ENCODE data around the gene CAD.

CAD gene

DNA sequence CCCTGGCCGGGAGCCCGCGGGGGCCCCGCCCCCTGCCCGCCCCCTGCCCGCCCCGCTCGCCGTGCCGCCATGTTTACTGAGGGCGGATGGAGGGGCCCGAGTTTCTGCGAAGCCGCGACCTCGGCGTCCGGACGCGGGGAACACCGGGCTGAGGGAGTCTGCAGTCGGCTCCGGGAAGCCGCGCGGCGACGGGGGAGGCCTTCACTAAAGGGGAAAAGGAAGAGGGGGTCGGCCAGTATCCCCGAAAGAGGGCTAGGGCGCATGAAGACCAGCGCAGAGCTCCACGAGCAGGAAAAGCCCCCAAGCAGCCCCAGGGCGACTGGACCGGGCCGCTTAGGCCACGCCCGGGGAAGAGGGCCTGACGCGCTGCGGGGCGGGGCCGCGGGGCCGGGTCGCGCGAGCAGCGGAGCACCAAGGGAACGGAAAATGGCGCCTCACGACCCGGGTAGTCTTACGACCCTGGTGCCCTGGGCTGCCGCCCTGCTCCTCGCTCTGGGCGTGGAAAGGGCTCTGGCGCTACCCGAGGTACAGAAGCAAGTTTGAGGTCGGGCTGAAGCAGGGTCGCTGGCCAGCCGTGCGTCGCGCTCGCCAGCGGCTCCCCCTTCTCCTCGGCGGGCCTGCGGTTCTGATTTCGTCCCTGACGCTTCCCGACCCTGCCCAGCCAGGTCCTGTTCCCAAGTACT, 5.1 kb upstream of the CAD start, which contains the start of the genes ATRAID and SLC5A6:
Gene ATRAID (plus strand): TSS at position 99 of the 683 bp plus-strand sequence. CDS start 328 bp downstream, at position 427.
Gene SLC5A6 (minus strand): TSS at position 326 of the 683 bp plus-strand sequence. CDS start 4,618 bp downstream, outside the sequence.
- H3K4me1 Mint-ChIP-seq = peaks cover 35% of the 10 kb centered on the region

DNA sequence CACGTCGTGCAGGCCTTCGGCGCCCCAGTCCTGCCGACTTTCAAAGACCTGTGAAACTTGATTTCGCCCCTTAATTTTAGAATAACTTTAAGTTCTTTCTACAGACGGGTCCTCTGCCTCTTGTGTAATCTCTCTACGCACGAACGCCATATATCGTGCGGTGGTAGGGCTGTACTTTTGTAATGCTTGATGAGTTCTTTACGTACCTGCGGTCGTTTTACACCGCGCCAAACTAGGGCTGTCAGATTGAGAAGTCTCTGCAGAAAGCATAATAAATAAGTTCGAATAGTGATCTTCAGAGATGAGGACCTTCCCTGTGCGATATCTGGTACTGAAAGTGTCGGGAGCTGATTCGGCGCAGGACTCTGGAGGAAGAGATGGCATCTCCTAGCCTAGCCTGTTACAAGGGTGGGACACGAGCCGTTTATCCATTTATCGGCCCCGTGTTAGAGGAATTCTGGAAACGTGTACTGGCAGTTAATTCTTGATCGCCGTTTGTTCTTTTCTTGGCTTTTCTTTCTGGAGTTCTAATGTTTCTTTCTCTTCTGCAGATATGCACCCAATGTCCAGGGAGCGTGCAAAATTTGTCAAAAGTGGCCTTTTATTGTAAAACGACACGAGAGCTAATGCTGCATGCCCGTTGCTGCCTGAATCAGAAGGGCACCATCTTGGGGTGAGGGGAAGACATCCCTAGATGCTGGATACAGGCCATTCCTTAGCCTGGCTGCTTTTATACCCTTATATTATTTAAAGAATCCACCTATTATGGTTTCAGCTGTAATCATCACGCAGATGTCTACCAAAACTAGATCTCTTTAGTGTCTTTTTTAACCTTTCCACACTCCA, 4.3 kb upstream of the CAD start:
- H3K36me3 Mint-ChIP-seq = peaks cover 14% of the 10 kb centered on the region
- peak overlapping the region; percentile 100 for H3K27ac Mint-ChIP-seq
- H3K27me3 Mint-ChIP-seq = no peaks in the 10 kb centered on the region
- no peaks in the 10 kb centered on the region for H3K9me3 Mint-ChIP-seq
- H3K4me1 Mint-ChIP-seq = peaks cover 38% of the 10 kb centered on the region
- H3K4me3 Mint-ChIP-seq = peak overlapping the region; percentile 99

More for the DNA sequence above, 5.1 kb upstream of the CAD start, which contains the start of the genes ATRAID and SLC5A6:
- H3K4me3 Mint-ChIP-seq = peak within 1 kb of the TSS; percentile 99
- peaks cover 10% of the 10 kb centered on the region for H3K36me3 Mint-ChIP-seq
- H3K27me3 Mint-ChIP-seq = no peaks in the 10 kb centered on the region
- peak within 1 kb of the TSS; percentile 100 for H3K27ac Mint-ChIP-seq
- H3K9me3 Mint-ChIP-seq = no peaks in the 10 kb centered on the region

GRCh38 chr2:27214941-27215340, 2.2 kb upstream of the CAD start:
- Mint-ChIP-seq H3K4me1 (peaks cover 41% of the 10 kb centered on the region), H3K27me3 (no peaks in the 10 kb centered on the region), H3K4me3 (no peak overlapping the region), H3K27ac (no peak overlapping the region), H3K9me3 (no peaks in the 10 kb centered on the region), H3K36me3 (peaks cover 21% of the 10 kb centered on the region)

- Mint-ChIP-seq H3K9me3 (no peaks in the 10 kb centered on the region), H3K27me3 (no peaks in the 10 kb centered on the region), H3K4me3 (peak overlapping the region; percentile 95), H3K36me3 (peaks cover 27% of the 10 kb centered on the region), H3K27ac (peak overlapping the region; percentile 96), H3K4me1 (peaks cover 39% of the 10 kb centered on the region)
Measured at GRCh38 chr2:27216416-27217137, 592 bp upstream of the CAD start.

DNA sequence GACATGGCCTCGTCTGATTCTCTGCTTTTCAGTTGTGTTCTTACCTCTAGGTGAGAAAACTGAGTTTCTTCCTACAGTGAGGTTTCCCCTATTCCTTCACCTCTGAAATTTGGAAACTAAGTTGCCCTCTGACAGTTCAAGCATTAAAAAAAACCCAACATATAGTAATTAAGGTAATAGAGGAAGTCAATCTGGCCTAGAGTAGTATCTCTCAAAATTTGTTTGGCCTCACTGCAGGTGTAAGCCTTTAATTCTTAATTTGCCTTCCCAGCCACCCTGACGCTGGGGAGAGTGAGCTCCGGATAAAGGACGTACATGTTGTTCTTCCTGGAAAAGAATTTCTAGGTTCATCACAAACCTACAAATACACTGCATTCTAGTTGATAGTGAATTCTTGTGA, 1.4 kb downstream of the CAD start:
- Mint-ChIP-seq H3K36me3 (peaks cover 30% of the 10 kb centered on the region), H3K27me3 (no peaks in the 10 kb centered on the region), H3K4me1 (peaks cover 29% of the 10 kb centered on the region), H3K9me3 (no peaks in the 10 kb centered on the region), H3K4me3 (peak overlapping the region; percentile 95), H3K27ac (peak overlapping the region; percentile 81)

DNA sequence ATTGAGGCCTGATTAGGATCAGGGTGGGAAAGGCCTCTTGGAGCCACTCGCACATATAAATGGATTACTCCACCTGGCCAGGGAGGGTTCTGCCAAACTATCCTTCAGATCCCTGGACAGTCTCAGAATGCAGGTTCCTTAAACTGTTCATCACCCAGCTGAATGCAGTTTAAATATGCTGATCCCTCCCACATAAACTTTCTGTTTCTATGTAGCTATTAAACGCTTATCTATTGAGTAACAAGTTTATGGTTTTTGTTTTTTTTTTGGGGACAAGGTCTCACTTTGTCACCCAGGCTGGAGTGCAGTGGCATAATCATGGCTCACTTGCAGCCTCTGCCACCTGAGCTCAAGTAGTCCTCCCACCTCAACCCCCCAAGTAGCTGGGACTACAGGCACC, 1.9 kb downstream of the CAD start:
- H3K27ac Mint-ChIP-seq = no peak overlapping the region
- H3K9me3 Mint-ChIP-seq = no peaks in the 10 kb centered on the region
- peak overlapping the region; percentile 95 for H3K4me3 Mint-ChIP-seq
- H3K27me3 Mint-ChIP-seq = no peaks in the 10 kb centered on the region
- H3K4me1 Mint-ChIP-seq = peaks cover 27% of the 10 kb centered on the region
- H3K36me3 Mint-ChIP-seq = peaks cover 29% of the 10 kb centered on the region

- H3K36me3 Mint-ChIP-seq = peaks cover 36% of the 10 kb centered on the region
- no peak overlapping the region for H3K27ac Mint-ChIP-seq
- no peaks in the 10 kb centered on the region for H3K9me3 Mint-ChIP-seq
- peaks cover 27% of the 10 kb centered on the region for H3K4me1 Mint-ChIP-seq
- no peaks in the 10 kb centered on the region for H3K27me3 Mint-ChIP-seq
- H3K4me3 Mint-ChIP-seq = peak overlapping the region; percentile 27
Measured at GRCh38 chr2:27220091-27220490, 2.9 kb downstream of the CAD start.

GRCh38 chr2:27221166-27221565, 4.0 kb downstream of the CAD start:
- Mint-ChIP-seq H3K4me1 (peaks cover 27% of the 10 kb centered on the region), H3K4me3 (no peak overlapping the region), H3K27ac (no peak overlapping the region), H3K9me3 (no peaks in the 10 kb centered on the region), H3K36me3 (peaks cover 37% of the 10 kb centered on the region), H3K27me3 (no peaks in the 10 kb centered on the region)

DNA sequence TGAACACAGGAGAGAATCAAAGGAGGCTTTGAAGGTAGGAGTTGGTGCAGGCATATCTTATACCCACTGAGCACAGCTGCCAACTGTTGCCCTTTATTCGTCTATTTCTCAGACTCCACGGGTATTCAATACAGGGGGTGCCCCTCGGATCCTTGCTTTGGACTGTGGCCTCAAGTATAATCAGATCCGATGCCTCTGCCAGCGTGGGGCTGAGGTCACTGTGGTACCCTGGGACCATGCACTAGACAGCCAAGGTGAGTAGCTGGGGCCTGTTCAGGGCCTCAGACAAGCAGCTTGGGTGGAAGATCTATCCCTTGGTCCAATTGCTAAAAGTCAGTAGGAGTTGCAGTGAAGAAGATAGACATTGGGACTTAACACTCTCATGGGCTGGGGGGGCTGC, 5.2 kb downstream of the CAD start:
- peaks cover 39% of the 10 kb centered on the region for H3K36me3 Mint-ChIP-seq
- no peak overlapping the region for H3K27ac Mint-ChIP-seq
- no peak overlapping the region for H3K4me3 Mint-ChIP-seq

GRCh38 chr2:27223416-27223815, 6.2 kb downstream of the CAD start:
- H3K36me3 Mint-ChIP-seq = peaks cover 31% of the 10 kb centered on the region
- H3K4me3 Mint-ChIP-seq = no peak overlapping the region
- no peaks in the 10 kb centered on the region for H3K9me3 Mint-ChIP-seq
- H3K27ac Mint-ChIP-seq = no peak overlapping the region
- H3K27me3 Mint-ChIP-seq = no peaks in the 10 kb centered on the region
- peaks cover 10% of the 10 kb centered on the region for H3K4me1 Mint-ChIP-seq

More for the DNA sequence above, 5.2 kb downstream of the CAD start:
- peaks cover 17% of the 10 kb centered on the region for H3K4me1 Mint-ChIP-seq
- no peaks in the 10 kb centered on the region for H3K27me3 Mint-ChIP-seq
- no peaks in the 10 kb centered on the region for H3K9me3 Mint-ChIP-seq

DNA sequence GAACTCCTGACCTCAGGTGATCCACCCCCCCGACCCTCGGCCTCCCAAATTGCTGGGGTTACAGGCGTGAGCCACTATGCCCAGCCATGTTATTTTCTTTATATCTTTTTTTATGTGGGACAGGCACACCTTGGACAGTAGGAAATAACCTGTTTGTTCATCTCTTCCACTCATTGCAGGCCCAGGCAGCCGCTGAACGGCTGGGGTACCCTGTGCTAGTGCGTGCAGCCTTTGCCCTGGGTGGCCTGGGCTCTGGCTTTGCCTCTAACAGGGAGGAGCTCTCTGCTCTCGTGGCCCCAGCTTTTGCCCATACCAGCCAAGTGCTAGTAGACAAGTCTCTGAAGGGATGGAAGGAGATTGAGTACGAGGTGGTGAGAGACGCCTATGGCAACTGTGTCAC, 8.4 kb downstream of the CAD start:
- Mint-ChIP-seq H3K27me3 (no peaks in the 10 kb centered on the region), H3K27ac (no peak overlapping the region), H3K4me1 (no peaks in the 10 kb centered on the region), H3K9me3 (no peaks in the 10 kb centered on the region), H3K4me3 (no peak overlapping the region), H3K36me3 (peaks cover 27% of the 10 kb centered on the region)

GRCh38 chr2:27227501-27227900, 10.3 kb downstream of the CAD start:
- no peaks in the 10 kb centered on the region for H3K4me1 Mint-ChIP-seq
- no peaks in the 10 kb centered on the region for H3K9me3 Mint-ChIP-seq
- no peak overlapping the region for H3K27ac Mint-ChIP-seq
- peaks cover 25% of the 10 kb centered on the region for H3K36me3 Mint-ChIP-seq
- H3K27me3 Mint-ChIP-seq = no peaks in the 10 kb centered on the region
- H3K4me3 Mint-ChIP-seq = no peak overlapping the region

- Mint-ChIP-seq H3K4me1 (no peaks in the 10 kb centered on the region), H3K27me3 (no peaks in the 10 kb centered on the region)
Measured at GRCh38 chr2:27231921-27232320, 14.8 kb downstream of the CAD start.

GRCh38 chr2:27233341-27233740, 16.2 kb downstream of the CAD start:
- Mint-ChIP-seq H3K4me1 (no peaks in the 10 kb centered on the region), H3K9me3 (no peaks in the 10 kb centered on the region), H3K4me3 (no peak overlapping the region), H3K27ac (no peak overlapping the region), H3K36me3 (peaks cover 19% of the 10 kb centered on the region), H3K27me3 (no peaks in the 10 kb centered on the region)

More at GRCh38 chr2:27231921-27232320, 14.8 kb downstream of the CAD start:
- no peak overlapping the region for H3K27ac Mint-ChIP-seq
- no peaks in the 10 kb centered on the region for H3K9me3 Mint-ChIP-seq
- peaks cover 19% of the 10 kb centered on the region for H3K36me3 Mint-ChIP-seq
- no peak overlapping the region for H3K4me3 Mint-ChIP-seq

GRCh38 chr2:27236136-27236535, 19.0 kb downstream of the CAD start:
- Mint-ChIP-seq H3K27ac (no peak overlapping the region), H3K9me3 (no peaks in the 10 kb centered on the region), H3K27me3 (no peaks in the 10 kb centered on the region), H3K4me3 (no peak overlapping the region), H3K36me3 (peaks cover 22% of the 10 kb centered on the region), H3K4me1 (no peaks in the 10 kb centered on the region)
